NCI-H1092 (cell line): Measurements from ENCODE around the gene CTSD.

ENCODE experiments used
- DNase-seq: peaks from one replicate; lab custom pipeline; 2025; lab: John Stamatoyannopoulos, UW

CTSD gene

GRCh38 chr11:1744891-1745700 is 18.6 kb downstream of the CTSD start:
- DNase-seq: no peak

GRCh38 chr11:1744137-1744886 is 19.4 kb downstream of the CTSD start:
- DNase-seq: no peak

GRCh38 chr11:1743585-1744136 is 20.1 kb downstream of the CTSD start:
- DNase-seq: no peak

- no peak for DNase-seq
These were observed 20.7 kb downstream of the CTSD start for GRCh38 chr11:1742869-1743584.

- DNase-seq: no peak
These were observed 21.4 kb downstream of the CTSD start for GRCh38 chr11:1742371-1742770.

GRCh38 chr11:1741741-1742140 is 22.0 kb downstream of the CTSD start:
- no peak for DNase-seq

GRCh38 chr11:1740786-1741530 is 22.8 kb downstream of the CTSD start:
- DNase-seq: no peak

GRCh38 chr11:1739576-1739975 is 24.2 kb downstream of the CTSD start:
- DNase-seq: no peak

- no peak for DNase-seq
These were observed 25.3 kb downstream of the CTSD start for GRCh38 chr11:1738380-1738779.

GRCh38 chr11:1737080-1737757 is 26.5 kb downstream of the CTSD start:
- DNase-seq: no peak

GRCh38 chr11:1736447-1736992 is 27.2 kb downstream of the CTSD start:
- no peak for DNase-seq

GRCh38 chr11:1735271-1735670 is 28.5 kb downstream of the CTSD start:
- DNase-seq: no peak

GRCh38 chr11:1734641-1735081 is 29.1 kb downstream of the CTSD start:
- no peak for DNase-seq

GRCh38 chr11:1733716-1734640 is 29.7 kb downstream of the CTSD start:
- no peak for DNase-seq

- DNase-seq: no peak
These were observed 30.6 kb downstream of the CTSD start for GRCh38 chr11:1733009-1733715.

GRCh38 chr11:1732418-1733008 is 31.2 kb downstream of the CTSD start:
- DNase-seq: no peak

GRCh38 chr11:1731451-1732059 is 32.2 kb downstream of the CTSD start:
- no peak for DNase-seq

GRCh38 chr11:1730059-1730629 is 33.6 kb downstream of the CTSD start:
- no peak for DNase-seq
